ENCODE measurements around the gene ITPR1.

Gene ITPR1

GRCh38 chr3:4476496-4476895, 16.7 kb upstream of the ITPR1 start:
- no peak for DNase-seq (ENCODE audit: low spot score)
- in situ Hi-C loops (cut with MboI; ENCODE audit: low pct_unique_long_range_greater_than_20kb, low sequenced_read_pairs, unreplicated experiment) = no loop called here
- TF ChIP-seq, protein P1, sequence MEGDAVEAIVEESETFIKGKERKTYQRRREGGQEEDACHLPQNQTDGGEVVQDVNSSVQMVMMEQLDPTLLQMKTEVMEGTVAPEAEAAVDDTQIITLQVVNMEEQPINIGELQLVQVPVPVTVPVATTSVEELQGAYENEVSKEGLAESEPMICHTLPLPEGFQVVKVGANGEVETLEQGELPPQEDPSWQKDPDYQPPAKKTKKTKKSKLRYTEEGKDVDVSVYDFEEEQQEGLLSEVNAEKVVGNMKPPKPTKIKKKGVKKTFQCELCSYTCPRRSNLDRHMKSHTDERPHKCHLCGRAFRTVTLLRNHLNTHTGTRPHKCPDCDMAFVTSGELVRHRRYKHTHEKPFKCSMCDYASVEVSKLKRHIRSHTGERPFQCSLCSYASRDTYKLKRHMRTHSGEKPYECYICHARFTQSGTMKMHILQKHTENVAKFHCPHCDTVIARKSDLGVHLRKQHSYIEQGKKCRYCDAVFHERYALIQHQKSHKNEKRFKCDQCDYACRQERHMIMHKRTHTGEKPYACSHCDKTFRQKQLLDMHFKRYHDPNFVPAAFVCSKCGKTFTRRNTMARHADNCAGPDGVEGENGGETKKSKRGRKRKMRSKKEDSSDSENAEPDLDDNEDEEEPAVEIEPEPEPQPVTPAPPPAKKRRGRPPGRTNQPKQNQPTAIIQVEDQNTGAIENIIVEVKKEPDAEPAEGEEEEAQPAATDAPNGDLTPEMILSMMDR (IDR thresholded peaks at IDR 0.05; ENCODE audit: extremely low read depth, insufficient read depth, missing control alignments) = no peak

GRCh38 chr3:4478261-4478660, 14.9 kb upstream of the ITPR1 start:
- TF ChIP-seq, protein P1 (IDR thresholded peaks at IDR 0.05; ENCODE audit: extremely low read depth, insufficient read depth, missing control alignments) = no peak
- in situ Hi-C loops (cut with MboI; ENCODE audit: low pct_unique_long_range_greater_than_20kb, low sequenced_read_pairs, unreplicated experiment) = no loop called here
- no peak for DNase-seq (ENCODE audit: low spot score)

- in situ Hi-C loops (cut with MboI; ENCODE audit: low pct_unique_long_range_greater_than_20kb, low sequenced_read_pairs, unreplicated experiment) = no loop called here
- no peak for DNase-seq (ENCODE audit: low spot score)
- TF ChIP-seq, protein P1 (IDR thresholded peaks at IDR 0.05; ENCODE audit: extremely low read depth, insufficient read depth, missing control alignments) = no peak
These were observed 1.3 kb upstream of the ITPR1 start for GRCh38 chr3:4491855-4492207.

GRCh38 chr3:4492208-4493013, 737 bp upstream of the ITPR1 start:
- TF ChIP-seq, protein P1 (IDR thresholded peaks at IDR 0.05; ENCODE audit: extremely low read depth, insufficient read depth, missing control alignments) = no peak
- in situ Hi-C loops (cut with MboI; ENCODE audit: low pct_unique_long_range_greater_than_20kb, low sequenced_read_pairs, unreplicated experiment) = no loop called here
- peak; percentile 25 for DNase-seq (ENCODE audit: low spot score)

- in situ Hi-C loops (cut with MboI; ENCODE audit: low pct_unique_long_range_greater_than_20kb, low sequenced_read_pairs, unreplicated experiment) = no loop called here
- TF ChIP-seq, protein P1 (IDR thresholded peaks at IDR 0.05; ENCODE audit: extremely low read depth, insufficient read depth, missing control alignments) = no peak
- DNase-seq (ENCODE audit: low spot score) = no peak
These were observed 1.1 kb downstream of the ITPR1 start for GRCh38 chr3:4493941-4494894.

DNA sequence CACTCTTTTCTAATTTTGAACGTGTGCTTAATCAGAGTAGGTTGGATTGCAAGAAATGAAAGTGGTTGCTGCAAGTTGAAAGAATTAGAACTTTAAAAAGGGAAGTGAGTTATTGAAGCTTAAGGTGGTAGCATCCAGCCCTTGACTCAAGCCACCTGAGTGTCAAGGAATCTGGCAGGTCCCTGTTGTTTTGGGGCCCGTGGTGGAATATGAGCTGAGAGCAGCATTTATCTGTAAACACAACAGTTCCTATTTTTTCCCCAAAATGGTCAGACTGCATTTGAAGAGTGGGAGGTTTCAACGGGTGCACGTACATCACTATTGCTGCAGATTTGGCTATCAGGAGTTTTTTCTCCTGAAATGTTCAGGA, 1.7 kb downstream of the ITPR1 start:
- DNase-seq (ENCODE audit: low spot score) = no peak
- in situ Hi-C loops (cut with MboI; ENCODE audit: low pct_unique_long_range_greater_than_20kb, low sequenced_read_pairs, unreplicated experiment) = no loop called here

More for the DNA sequence above, 1.7 kb downstream of the ITPR1 start:
- TF ChIP-seq, protein P1 (IDR thresholded peaks at IDR 0.05; ENCODE audit: extremely low read depth, insufficient read depth, missing control alignments) = no peak
